IPS-NIHi7 (cell line): ENCODE results near the gene ACOT7.
A peak's percentile ranks its signal among the peaks of the same experiment; 100 is the strongest.

Source experiments
- DNase-seq: peaks from one replicate; pipeline ENCODE4 v3.0.0; 2012; ENCODE audit warnings: mixed read lengths; ENCODE audit errors: extremely low spot score

Gene ACOT7

GRCh38 chr1:6347641-6348487 is 45.7 kb downstream of the ACOT7 start:
- peak; percentile 80 for DNase-seq

GRCh38 chr1:6345460-6345859 is 48.1 kb downstream of the ACOT7 start:
- DNase-seq: no peak

- DNase-seq: no peak
Observed at GRCh38 chr1:6345009-6345408, 48.6 kb downstream of the ACOT7 start.

GRCh38 chr1:6343506-6344405 is 49.8 kb downstream of the ACOT7 start:
- DNase-seq: peak; percentile 88

- no peak for DNase-seq
Observed at GRCh38 chr1:6342056-6342455, 51.5 kb downstream of the ACOT7 start.

GRCh38 chr1:6338695-6339094 is 54.9 kb downstream of the ACOT7 start:
- DNase-seq: peak; percentile 65

- DNase-seq: no peak
Observed at GRCh38 chr1:6336776-6337622, 56.6 kb downstream of the ACOT7 start.

- no peak for DNase-seq
Observed at GRCh38 chr1:6334261-6334993, 59.1 kb downstream of the ACOT7 start.

- DNase-seq: no peak
Observed at GRCh38 chr1:6332821-6333220, 60.7 kb downstream of the ACOT7 start.

- no peak for DNase-seq
Observed at GRCh38 chr1:6331543-6332273, 61.9 kb downstream of the ACOT7 start.

- no peak for DNase-seq
Observed at GRCh38 chr1:6330410-6330911, 63.1 kb downstream of the ACOT7 start.

GRCh38 chr1:6329851-6330250 is 63.7 kb downstream of the ACOT7 start:
- DNase-seq: no peak

GRCh38 chr1:6329396-6329795 is 64.2 kb downstream of the ACOT7 start:
- no peak for DNase-seq

GRCh38 chr1:6328696-6329095 is 64.9 kb downstream of the ACOT7 start:
- DNase-seq: no peak

GRCh38 chr1:6328091-6328490 is 65.5 kb downstream of the ACOT7 start:
- DNase-seq: no peak

- no peak for DNase-seq
Observed at GRCh38 chr1:6325482-6325881, 68.1 kb downstream of the ACOT7 start.

GRCh38 chr1:6322161-6322560 is 71.4 kb downstream of the ACOT7 start:
- DNase-seq: no peak

GRCh38 chr1:6321205-6321604 is 72.4 kb downstream of the ACOT7 start:
- DNase-seq: no peak

- DNase-seq: no peak
Observed at GRCh38 chr1:6317098-6317760, 76.3 kb downstream of the ACOT7 start.
